GM19043 (cell line): Measurements from ENCODE around the gene SLC25A29.
"Not testable (repeated sequence)": the region's sequence is repeated elsewhere in the genome, so short reads cannot be mapped to it uniquely, and the experiment has no call there.

ENCODE experiments used
- ATAC-seq: cut with Tn5 transposase; IDR thresholded peaks from one replicate; pipeline ENCODE4 v1.9.1; 2021; ENCODE audit warnings: low read depth; ENCODE audit not compliant: unreplicated experiment

Gene SLC25A29

DNA sequence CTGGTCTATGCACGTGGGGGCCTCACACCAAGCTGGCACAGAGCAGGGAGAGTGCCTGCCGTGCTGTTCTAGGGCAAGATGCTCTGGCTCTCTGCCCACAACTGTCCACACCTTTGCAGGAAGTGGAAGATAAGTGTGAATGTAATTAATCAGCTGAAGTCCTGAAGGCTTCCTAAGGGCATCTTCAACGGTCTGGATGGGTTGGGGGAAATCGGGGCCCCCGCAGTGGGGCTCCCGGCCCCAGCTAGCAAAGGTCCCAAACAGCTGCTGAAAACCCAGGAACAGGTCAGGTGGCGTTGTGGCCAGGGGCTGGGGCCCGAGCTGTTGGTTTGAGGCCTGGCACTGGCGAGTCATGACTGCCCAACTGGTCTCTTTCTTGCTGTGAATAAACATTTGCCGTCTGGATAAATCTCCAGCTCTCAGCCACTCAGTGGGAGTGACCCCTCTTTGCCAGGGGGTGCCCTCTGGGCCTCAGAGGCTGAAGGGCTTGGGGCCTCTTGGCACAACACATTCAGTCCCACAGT is 6.7 kb upstream of the SLC25A29 start:
- no peak for ATAC-seq

DNA sequence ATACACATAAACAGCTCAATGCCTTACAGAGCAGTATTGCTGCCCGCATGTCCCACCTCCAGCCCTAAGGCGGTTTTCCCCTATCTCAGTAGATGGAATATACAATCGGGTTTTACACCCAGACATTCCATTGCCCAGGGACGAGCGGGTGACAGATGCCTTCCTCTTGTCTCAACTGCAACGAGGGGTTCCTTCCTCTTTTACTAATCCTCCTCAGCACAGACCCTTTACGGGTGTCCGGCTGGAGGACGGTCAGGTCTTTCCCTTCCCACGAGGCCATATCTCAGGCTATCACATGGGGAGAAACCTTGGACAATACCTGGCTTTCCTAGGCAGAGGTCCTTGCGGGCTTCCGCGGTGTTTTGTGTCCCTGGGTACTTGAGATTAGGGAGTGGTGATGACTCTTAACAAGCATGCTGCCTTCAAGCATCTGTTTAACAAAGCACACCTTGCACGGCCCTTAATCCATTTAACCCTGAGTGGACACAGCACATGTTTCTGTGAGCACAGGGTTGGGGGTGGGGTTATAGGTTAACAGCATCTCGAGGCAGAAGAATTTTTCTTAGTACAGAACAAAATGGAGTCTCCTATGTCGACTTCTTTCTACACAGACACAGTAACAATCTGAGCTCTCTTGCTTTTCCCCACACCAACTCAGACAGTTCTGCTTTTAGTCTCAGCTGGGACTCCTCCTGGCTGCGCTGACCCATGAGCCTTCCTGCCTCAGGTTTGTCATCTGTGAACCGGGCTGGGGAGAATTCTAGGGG is 6.0 kb upstream of the SLC25A29 start:
- ATAC-seq = not testable (repeated sequence)

DNA sequence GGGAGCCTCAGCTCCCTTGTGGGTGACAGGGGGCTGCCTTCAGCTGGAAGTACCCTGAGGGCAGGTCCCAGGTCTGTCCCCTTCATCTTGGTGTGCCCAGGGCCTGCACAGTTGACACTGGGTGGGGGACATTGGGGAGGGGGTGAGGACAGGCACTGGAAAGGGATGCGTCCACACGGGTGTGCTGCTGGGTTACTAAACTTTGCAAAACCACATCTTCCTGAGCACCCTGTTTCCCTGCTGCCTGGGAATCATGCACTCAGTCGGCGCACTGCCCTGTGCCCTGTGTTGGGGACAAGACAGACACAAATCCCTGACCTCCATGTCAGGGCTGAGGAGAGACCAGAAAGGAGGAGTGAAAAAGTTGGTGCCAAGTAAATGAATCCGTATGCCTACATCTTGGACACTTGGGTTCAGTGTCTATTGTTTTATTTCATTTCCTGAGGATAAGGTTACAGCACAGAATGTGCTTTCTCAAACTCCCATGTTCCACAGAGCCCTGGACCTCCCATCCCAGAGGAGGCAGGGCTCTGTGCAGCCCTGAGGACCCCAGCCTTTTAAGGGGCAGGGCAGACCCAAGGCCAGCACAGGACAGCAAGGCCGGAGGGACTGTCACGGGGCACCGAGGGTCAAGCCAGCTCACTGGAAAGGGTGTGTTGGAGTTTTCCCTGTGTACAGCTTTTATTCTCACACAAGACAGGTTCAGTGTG is 2.9 kb upstream of the SLC25A29 start:
- ATAC-seq = no peak

- not testable (repeated sequence) for ATAC-seq
These were observed 2.2 kb upstream of the SLC25A29 start for GRCh38 chr14:100308427-100308792.

DNA sequence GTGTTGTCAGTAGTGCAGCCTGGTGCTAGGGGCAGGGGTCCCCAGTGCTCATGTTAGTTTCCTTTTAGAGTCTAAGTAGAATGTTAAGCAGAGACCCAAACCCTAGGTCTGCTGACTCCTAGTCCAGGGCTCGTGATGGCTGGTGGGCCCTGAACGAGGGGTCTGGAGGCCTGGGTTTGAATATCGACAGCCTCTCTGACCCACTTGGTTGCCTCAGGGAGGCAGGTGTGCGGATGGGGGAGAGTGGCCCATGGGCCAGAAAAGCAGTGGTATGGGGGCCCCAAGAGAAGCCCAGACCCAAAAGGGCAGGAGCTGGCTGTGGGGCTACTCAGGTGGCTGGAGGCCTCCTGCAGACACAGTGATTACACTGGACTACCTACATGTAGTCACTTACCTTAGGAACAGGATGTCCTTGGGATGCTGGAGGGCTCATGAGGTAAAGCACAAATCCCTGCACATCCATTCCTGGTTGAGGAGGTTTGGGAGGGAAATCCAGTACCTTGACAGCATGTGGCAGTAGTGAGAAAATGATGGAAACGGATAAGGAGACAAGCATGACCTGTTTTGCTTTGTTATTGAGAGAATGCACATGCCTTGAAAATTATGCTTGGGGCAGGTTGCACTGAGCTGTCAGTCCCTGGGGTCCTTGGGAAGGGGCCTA is 1.7 kb upstream of the SLC25A29 start:
- ATAC-seq = no peak

- peak; percentile 5 for ATAC-seq
These were observed 938 bp upstream of the SLC25A29 start for GRCh38 chr14:100306998-100307765.

GRCh38 chr14:100305324-100306100 is 732 bp downstream of the SLC25A29 start:
- ATAC-seq = no peak

DNA sequence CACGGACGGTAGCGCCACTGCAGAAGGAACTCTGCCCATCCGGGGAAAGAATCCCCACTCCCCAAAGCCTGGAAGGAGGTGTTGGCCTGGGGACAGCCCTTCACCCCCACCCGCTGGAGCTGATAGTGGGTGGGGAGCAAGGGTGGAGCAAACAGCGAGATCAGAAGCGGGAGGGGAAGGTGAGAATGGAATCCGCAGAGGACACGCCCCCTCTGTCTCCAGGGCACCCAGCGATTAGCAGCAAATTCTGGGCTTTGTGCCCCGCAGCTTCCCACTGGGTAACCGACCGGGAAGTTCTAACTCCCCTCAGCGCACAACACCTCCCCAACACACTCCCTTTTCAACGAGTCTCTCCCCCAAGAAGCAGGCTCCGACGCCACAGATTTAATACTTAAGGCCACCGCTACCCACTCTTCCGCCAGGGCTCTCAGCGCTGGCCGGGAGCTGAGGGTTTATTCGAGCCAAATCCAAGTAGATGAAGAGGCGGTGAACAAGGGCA is 1.4 kb downstream of the SLC25A29 start:
- ATAC-seq = no peak

DNA sequence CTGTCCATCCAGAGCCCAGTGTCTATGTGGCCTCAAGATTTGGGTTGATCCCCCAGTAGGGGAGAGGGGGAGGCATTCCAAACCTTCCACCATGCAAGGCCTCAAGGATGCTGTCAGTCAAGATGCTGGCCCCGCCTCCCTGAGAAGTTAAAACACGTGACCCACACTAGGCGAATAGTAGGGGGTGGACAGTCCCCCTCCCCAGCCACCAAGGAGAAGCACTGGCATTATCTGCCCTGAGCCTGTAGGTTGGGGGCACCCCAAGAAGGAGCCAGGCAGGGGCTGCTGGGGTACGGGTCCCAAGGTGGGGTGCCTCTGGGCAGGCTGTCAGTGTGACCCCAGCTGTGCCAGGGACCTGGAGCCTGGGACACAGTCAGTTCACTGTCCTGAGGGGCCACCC is 2.3 kb downstream of the SLC25A29 start:
- ATAC-seq = no peak

DNA sequence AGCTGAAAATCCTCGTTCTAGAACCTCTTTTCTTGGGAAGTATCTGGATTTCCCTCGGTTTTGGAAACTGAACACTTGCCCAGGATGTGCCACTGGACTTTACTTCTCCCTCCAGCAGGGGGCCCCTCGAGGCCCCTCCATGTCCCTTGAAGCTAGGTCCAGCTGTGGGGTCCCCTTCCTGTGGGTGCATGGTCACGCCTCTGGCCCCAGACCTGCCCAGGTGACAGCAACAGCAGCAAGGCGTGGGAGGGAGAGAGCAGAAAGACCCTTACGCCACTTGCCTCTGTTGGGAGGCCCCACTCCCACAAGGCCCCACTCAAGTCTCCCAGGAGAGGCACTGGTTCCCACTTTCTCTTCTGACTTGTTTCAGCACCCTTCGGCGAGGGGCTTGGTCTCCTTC is 3.1 kb downstream of the SLC25A29 start:
- no peak for ATAC-seq

DNA sequence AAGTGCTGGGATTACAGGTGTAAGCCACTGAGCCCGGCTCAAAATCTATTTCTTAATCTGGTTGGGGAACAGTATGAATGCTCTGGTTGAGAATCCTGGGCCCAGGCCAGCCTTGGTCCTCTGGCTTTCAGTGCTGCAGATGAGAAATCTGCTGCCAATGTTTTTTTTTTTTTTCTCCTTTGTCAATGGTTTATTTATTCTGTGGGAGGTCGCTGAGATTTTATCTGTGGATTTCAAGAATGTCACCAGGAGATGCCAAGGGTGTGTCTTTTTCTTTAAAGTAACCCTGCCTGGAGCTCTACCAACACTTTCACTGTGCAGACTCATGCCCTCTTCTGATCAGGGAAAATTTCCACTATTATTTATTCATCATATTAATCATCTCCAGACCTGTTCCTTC is 3.6 kb downstream of the SLC25A29 start:
- no peak for ATAC-seq

DNA sequence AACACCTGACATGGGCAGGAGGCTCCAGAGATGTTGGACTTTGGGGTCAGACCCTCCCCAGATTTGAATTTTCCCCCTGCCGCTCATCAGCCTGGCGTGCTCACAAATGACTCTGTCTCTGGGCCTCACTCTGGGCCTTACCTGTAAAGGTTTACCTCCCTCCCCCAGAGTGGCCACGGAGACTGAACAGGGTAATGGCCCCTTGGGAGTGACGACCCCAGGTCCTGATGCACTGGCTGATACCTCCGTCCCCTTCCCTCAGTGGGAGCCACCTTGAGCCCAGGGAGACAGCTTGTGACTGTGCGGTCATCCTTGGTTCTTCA is 7.0 kb downstream of the SLC25A29 start:
- no peak for ATAC-seq

DNA sequence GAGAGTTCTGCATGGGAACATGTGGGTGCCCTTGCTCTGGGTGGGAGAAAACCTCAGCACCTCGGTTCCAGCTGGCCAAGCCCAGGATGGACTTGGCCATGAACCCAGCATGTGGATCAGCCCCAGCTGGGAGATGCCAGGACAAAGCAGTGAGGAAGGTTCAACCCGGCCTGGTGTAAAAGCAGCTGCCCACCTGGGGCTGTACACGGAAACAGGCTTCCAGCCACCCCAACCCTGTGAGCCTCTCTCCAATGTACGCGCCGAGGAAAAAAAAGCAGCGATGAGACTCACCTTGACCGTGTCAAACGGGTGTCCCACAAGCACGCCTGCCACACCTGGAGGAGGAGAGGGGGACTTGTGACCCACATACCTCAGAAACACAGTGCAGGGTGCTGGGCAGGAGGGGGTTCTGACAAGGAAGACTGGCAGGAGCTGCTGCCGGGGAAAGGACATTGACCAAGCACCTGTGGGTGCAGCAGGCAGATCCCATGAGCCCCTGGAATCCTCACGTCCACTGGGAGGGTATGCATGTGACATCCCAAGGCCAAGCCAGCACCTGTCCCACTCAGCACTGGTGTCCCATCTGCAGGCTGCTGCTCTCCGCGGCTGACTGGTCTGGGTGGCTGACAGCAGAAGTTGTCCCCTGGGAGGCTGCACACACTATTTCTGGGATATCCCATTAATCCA is 7.5 kb downstream of the SLC25A29 start:
- ATAC-seq = no peak

DNA sequence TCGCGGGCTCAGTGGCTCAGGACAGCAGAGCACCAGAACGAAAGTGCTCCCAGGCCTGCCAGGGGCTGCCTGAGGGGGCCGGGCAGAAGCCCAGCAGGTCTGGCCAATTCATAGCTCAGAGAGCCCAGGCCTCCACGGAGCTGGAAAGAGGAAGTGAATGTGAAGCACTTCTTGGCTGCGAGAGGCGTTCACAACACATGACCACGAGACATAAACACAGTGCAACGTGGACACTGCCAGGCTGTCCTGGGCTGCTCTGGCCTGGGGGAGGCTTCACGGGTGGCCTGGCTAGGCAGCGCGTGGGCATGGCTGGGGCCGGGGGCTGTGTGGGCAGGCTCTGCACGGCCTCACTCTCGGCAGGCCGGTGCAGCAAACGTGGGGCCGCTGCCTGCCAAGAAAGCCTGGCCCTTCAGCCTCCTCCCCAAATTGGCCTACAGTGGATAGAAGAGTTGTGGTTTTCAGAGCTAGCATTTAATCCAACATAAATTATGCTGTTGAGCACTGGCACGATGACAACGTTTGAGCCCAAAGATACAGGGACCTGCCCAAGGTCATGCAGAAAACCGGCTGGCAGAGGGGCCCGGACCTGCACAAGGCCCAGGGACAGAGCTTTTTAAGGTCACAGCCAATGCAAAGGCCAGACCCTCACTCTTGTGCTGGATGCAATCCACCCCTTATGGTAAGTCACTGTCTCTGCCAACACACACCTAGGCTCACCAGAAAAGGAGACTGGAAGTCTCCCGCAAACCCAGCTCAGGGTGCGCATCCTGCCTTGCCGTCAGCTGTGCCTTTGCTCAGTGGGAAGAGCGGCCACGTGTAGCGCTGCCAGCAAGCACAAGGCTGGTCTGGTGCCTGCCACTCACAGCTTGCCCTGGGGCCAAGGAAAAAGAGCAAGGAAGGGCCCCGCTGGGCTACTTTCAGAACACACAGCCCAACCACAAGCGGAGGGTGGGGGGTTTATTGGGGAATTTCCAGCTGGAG is 8.6 kb downstream of the SLC25A29 start:
- ATAC-seq = peak; percentile 89

DNA sequence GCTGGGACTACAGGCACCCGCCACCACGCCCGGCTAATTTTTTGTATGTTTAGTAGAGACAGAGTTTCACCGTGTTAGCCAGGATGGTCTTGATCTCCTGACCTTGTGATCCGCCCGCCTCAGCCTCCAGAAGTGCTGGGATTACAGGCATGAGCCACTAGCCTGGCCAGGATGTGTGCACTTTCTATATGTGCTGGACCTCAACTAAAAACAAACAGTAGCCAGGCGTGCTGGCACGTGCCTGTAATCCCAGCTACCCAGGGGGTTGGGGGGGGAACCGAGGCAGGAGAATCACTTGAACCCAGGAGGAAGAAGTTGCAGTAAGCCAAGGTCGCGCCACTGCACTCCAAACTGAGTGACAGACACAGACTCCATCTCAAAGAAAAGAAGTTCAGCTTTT is 9.5 kb downstream of the SLC25A29 start:
- ATAC-seq = not testable (repeated sequence)

- ATAC-seq = no peak
These were observed 10.1 kb downstream of the SLC25A29 start for GRCh38 chr14:100296106-100296651.

- ATAC-seq = no peak
These were observed 10.7 kb downstream of the SLC25A29 start for GRCh38 chr14:100295376-100296105.
